Activated naive CD8-positive, alpha-beta T cell treated with anti-CD3 and anti-CD28 coated beads for 36 hours (primary cell): ENCODE data around the gene USP22. TPM values are rescaled to one million over a fixed set of nuclear protein-coding genes. Genes with fewer than 3 reads are reported as not detected.
A peak's percentile ranks its signal among the peaks of the same experiment; 100 is the strongest.

Source experiments
- DNase-seq: peaks from one replicate; pipeline ENCODE4 v3.0.0; 2021
- H3K27ac Mint-ChIP-seq: one replicate; pipeline ENCODE4 v1.8.0; 2022; ENCODE audit warnings: mild to moderate bottlenecking, moderate library complexity, mixed read lengths
- H3K27me3 Mint-ChIP-seq: one replicate; pipeline ENCODE4 v1.8.0; 2022; ENCODE audit warnings: mild to moderate bottlenecking, mixed read lengths
- H3K36me3 Mint-ChIP-seq: one replicate; pipeline ENCODE4 v1.8.0; 2021; ENCODE audit warnings: mild to moderate bottlenecking, mixed read lengths
- H3K4me1 Mint-ChIP-seq: one replicate; pipeline ENCODE4 v1.8.0; 2021; ENCODE audit warnings: mixed read lengths
- H3K4me3 Mint-ChIP-seq: one replicate; pipeline ENCODE4 v1.8.0; 2022; ENCODE audit warnings: mild to moderate bottlenecking, moderate library complexity, mixed read lengths
- H3K9me3 Mint-ChIP-seq: one replicate; pipeline ENCODE4 v1.8.0; 2022; ENCODE audit warnings: mixed read lengths
- total RNA-seq, 2 experiments: library from RNA; stranded (reverse); gene quantifications; one replicate each; pipeline ENCODE4 v1.2.3, GENCODE V29; 2021

USP22 gene
- total RNA-seq, 2 experiments from 2014 or later, result 178 to 183 TPM

DNA sequence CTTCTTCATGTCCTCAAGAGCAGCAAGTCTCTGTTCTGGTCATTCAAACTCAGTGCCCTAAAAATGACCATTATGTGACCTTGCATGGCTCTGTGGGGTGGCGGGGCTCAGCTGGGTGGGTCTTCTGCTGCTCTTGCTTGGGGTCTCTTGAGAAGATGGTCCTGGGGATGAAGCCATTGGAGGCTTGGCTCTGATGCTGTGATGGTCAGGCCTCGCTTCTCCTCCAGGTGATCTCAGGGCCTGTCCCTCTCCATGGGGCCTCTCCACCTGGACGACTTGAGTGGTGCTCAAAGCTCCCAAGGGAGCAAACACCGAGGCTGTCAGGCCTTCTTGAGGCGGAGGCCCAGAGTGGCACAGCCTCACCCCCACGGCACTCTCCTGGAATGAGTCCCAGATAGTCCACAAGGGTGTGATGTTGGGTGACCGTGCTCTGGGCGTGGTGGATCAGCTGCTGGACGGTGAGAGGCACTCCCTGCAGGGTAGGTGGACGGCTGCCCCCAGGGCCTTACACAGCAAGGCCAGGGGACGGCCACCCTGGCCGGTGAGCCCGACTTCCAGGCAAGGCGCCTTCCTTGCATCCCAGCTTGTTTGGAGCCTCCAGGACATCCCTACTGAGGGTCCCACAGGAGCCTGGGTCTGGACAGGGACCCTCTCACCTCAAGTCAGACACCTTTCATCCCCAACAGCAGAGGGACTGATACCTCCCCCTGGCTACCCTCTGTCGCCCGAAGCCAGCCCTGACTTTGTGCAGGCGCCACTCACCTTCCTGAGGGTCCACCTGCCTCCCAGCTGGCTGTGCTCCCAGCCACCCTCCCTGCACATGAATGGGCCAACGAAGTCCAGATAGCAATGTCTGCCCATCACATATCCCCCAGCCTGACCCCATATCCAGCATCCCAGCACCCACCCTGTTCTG is 48.7 kb downstream of the USP22 start:
- Mint-ChIP-seq H3K27me3 (no peaks in the 10 kb centered on the region), H3K9me3 (no peaks in the 10 kb centered on the region), H3K36me3 (peaks cover under 1% of the 10 kb centered on the region), H3K27ac (no peak overlapping the region), H3K4me1 (peaks cover 13% of the 10 kb centered on the region), H3K4me3 (no peak overlapping the region)
- DNase-seq, result no peak

DNA sequence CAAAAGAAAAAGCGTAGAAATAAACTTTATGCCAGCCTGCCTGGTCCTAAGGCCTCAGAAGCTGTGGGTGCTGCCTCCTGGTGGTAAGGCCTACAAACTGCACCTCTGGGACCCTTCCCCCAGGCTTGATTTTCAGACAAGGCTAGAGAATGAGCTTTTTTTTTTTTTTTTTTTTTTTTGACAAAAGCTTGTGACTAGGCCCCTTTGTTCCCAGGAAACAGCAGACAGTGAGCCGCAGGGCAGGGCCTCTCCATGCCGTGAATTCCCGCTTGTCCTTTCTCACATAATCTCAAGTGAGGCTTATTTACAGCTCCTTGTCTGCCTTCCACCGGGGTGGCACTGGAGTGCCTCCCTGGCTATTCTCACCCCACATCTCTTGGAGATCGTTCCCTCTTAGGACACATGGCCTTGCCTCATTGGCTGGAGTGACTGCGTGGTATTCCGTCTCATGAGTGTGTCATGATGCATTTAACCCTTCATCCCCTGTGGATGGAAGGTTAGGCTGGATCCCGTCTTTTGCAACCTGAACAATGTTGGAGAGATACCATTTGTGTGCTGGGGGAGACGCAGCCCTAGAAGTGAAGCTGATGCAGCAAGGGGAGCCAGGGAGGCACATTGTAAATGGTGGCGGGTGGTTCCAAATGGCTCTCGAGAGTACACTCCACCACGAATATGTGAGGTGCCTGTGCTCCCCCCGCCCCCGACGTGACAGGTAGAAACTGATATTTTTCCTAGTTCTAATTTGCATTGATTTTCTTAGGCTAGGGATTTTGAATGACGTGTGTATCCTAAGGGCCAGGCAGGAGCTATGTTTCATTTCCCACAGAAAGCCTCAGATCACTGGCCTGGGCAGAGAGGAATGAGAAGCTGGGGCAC is 49.6 kb downstream of the USP22 start:
- Mint-ChIP-seq H3K27ac (no peak overlapping the region), H3K27me3 (no peaks in the 10 kb centered on the region), H3K4me3 (no peak overlapping the region), H3K9me3 (no peaks in the 10 kb centered on the region), H3K4me1 (peaks cover 5% of the 10 kb centered on the region), H3K36me3 (no peaks in the 10 kb centered on the region)
- peak; percentile 58 for DNase-seq

DNA sequence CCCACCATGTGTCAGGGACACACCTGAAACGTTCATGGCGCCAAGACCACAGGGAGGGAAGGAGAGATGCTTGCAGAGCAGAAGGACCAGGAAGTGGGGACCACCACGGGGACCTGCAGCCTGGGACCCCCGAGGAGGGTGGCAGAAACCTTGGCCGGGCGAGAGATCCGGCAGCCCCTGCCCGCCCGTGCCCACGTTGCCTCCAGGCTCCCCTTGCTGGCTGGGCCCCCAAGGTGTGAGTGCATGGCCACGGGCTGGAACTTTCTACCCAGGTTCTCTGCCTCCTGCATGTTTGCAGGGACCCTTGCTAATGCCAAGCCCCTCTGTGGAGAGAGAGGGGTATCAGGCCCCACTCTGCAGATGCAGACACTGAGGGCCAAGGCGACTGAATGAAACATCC is 50.4 kb downstream of the USP22 start:
- Mint-ChIP-seq H3K4me3 (no peak overlapping the region), H3K9me3 (no peaks in the 10 kb centered on the region)

DNA sequence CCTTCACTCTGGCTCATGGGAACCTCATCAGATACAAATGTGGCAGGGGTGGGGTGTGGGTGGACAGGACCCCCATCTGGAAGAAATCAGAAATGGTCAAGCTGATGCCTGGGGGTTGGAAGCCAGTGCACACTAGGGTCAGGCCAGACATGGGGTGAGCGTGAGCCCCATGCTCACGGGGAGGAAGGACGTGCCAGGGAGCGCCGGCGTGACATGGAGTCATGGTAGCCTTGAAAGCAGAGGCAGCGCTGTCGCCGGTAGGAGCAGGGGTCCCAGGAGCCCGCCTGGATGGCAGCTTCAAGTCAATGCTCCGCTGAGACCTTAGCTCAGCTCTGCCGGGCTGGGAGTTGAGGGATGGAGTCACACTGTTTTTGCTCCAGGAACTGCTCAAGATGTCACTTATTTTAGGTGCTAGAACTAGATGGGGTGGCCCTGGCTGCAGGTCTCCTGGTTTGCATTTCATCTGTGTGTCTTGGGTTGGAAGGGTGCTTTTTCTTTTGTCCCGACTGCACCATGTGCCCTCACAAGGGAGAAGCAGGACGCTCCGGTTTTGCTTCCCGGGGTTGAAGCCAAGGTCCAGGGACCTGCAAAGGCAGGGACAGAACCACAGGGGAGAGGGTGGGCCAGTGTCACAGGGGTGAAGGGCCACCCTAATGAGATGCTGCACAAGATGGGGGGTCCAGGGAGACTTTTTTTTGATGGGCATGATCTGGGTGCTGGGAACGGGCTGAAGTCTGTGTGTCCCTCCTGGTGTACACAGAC is 51.4 kb downstream of the USP22 start:
- Mint-ChIP-seq H3K36me3 (no peaks in the 10 kb centered on the region), H3K9me3 (no peaks in the 10 kb centered on the region), H3K27me3 (no peaks in the 10 kb centered on the region), H3K4me3 (no peak overlapping the region), H3K27ac (no peak overlapping the region), H3K4me1 (peaks cover 2% of the 10 kb centered on the region)
- no peak for DNase-seq

More for the DNA sequence above, 50.4 kb downstream of the USP22 start:
- H3K27ac Mint-ChIP-seq, result no peak overlapping the region
- H3K27me3 Mint-ChIP-seq, result no peaks in the 10 kb centered on the region
- no peak for DNase-seq
- H3K4me1 Mint-ChIP-seq, result peaks cover 2% of the 10 kb centered on the region
- no peaks in the 10 kb centered on the region for H3K36me3 Mint-ChIP-seq

DNA sequence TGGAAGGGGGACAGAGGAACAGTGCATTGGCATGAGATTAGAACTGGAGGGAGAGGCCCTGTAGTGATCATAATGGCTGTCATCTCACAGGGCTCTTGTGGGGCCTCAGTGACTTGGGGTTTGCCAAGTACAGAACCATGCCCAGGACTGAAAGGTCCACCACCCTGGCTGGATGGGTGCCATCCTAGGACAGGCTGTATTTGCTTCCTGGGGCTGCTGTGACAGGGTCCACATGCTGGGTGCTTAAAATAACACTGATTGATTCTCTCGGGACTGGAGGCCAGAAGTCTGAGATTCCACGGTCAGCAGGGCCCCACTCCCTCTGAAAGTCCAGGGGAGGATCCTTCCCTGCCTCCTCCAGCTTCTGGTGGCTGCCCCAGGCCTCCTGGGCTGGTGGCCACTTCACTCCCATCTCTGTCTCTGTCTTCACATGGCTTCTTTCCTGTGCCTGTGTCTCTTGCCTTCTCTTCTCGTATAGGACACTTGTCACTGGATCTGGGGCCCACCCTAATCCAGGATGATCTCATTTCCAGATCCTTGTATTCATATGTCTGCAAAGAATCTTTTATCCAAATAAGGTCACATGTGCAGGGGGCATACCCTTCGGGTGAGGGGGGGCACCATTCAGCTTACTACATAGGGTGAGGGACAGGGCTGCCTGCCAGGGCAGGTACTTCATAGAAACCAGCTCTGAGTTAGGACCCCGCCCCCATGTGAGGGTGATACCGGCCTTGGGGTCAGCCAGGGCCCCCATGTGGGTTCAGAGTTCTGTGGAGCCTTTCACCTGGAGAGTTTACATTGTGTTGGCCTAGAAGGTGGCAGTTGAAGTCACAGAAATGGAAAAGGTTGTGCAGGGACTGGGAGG is 52.6 kb downstream of the USP22 start:
- H3K36me3 Mint-ChIP-seq, result no peaks in the 10 kb centered on the region
- no peak for DNase-seq
- H3K27me3 Mint-ChIP-seq, result no peaks in the 10 kb centered on the region
- H3K4me1 Mint-ChIP-seq, result peaks cover 2% of the 10 kb centered on the region
- no peak overlapping the region for H3K27ac Mint-ChIP-seq
- no peaks in the 10 kb centered on the region for H3K9me3 Mint-ChIP-seq
- no peak overlapping the region for H3K4me3 Mint-ChIP-seq

DNA sequence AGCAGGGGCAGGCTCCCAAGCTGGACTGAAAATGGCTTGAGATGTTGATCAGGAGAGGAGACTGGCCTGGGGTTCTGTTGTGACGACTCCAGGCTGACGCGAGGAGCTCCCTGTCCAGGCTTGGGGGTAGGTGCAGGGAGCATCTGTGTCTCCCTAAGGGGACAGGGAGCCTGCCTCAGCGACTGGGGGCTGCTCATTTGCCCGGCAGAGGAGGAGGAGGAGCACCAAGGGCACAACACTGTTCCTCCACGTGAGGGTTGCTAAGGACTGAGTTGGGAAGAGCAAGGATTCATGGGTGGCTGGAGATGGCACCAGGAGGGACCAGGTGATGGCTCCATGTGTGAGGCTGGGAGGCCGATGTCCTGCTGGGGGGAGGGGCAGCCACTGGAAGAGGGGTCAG is 53.3 kb downstream of the USP22 start:
- no peaks in the 10 kb centered on the region for H3K9me3 Mint-ChIP-seq
- no peaks in the 10 kb centered on the region for H3K27me3 Mint-ChIP-seq
- no peak overlapping the region for H3K27ac Mint-ChIP-seq

DNA sequence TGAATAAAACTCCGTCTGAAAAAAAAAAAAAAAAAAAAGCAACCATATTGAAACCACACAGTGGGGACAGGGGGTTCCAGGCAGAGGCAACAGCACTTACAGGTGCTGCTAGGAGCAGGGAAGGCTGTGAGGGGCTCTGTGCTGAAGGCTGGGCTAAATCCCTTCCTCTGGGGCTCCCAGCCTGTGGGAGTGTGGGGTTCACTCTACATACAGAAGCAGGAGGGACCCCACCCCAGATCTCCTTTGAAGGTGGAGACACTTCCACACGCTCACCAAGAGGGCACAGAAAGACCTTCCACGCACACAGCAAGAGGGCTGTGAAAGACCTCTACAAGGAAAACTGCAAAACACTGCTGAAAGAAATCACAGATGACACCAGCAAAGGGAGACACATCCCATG is 53.9 kb downstream of the USP22 start:
- DNase-seq, result no peak
- Mint-ChIP-seq H3K27ac (no peak overlapping the region), H3K36me3 (no peaks in the 10 kb centered on the region)

More for the DNA sequence above, 53.3 kb downstream of the USP22 start:
- H3K36me3 Mint-ChIP-seq, result no peaks in the 10 kb centered on the region
- no peak for DNase-seq
- H3K4me1 Mint-ChIP-seq, result peaks cover 2% of the 10 kb centered on the region
- no peak overlapping the region for H3K4me3 Mint-ChIP-seq

DNA sequence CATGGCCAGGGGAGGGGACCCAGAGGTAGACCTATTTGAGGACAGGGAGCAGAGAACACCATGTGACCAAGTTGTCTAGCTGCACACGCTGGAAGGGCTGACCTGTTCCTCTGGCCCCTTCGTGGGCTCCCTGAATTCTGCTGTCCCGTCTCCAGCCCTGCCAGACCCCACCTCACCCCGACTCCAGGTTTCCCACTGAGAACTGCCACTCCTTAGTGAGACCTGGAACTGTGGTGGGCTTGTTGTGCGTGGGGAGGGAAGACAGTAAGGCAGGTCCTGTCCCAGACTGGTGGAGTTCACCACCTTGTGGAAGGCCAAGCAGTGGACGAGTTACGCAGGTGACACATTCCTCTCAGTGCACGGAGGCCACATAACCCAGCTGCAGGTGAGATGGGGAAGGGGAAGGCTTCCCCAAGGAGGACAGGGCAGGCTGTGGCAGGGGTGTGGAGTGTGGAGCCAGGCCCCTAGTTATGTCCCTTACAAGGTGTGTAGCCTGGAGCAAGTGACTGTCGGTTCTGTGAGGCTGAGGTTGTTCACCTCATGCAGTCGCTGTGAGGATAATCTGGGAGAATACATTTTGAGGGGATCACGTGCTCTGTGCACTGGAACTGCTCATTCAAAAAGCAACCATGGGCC is 54.7 kb downstream of the USP22 start:
- no peak overlapping the region for H3K27ac Mint-ChIP-seq
- H3K4me3 Mint-ChIP-seq, result no peak overlapping the region
- no peaks in the 10 kb centered on the region for H3K27me3 Mint-ChIP-seq
- H3K4me1 Mint-ChIP-seq, result peaks cover under 1% of the 10 kb centered on the region
- no peaks in the 10 kb centered on the region for H3K36me3 Mint-ChIP-seq
- no peaks in the 10 kb centered on the region for H3K9me3 Mint-ChIP-seq
- DNase-seq, result no peak

More for the DNA sequence above, 53.9 kb downstream of the USP22 start:
- peaks cover 2% of the 10 kb centered on the region for H3K4me1 Mint-ChIP-seq
- H3K4me3 Mint-ChIP-seq, result no peak overlapping the region
- no peaks in the 10 kb centered on the region for H3K27me3 Mint-ChIP-seq
- no peaks in the 10 kb centered on the region for H3K9me3 Mint-ChIP-seq

DNA sequence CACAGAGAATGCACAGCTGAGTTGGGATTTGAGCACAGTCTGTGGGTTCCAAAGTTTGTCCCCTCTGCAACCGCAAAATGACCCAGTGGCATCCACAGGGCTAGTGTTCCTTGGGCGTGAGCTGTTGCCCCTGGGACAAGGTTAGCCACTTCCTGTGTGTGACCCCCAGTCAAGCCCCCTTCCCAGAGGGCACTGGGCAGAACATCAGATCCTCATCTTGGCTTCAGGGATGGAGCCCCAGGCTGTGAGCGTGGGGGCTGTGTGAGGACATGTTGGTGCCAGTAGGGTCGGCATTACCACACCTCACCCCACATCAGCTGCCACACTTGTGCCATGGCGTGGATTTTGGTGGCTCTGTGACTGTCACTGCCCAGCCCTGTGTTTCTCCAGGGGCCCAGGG is 55.3 kb downstream of the USP22 start:
- Mint-ChIP-seq H3K4me3 (no peak overlapping the region), H3K9me3 (no peaks in the 10 kb centered on the region), H3K27me3 (no peaks in the 10 kb centered on the region), H3K27ac (no peak overlapping the region), H3K36me3 (no peaks in the 10 kb centered on the region), H3K4me1 (no peaks in the 10 kb centered on the region)
- DNase-seq, result no peak

DNA sequence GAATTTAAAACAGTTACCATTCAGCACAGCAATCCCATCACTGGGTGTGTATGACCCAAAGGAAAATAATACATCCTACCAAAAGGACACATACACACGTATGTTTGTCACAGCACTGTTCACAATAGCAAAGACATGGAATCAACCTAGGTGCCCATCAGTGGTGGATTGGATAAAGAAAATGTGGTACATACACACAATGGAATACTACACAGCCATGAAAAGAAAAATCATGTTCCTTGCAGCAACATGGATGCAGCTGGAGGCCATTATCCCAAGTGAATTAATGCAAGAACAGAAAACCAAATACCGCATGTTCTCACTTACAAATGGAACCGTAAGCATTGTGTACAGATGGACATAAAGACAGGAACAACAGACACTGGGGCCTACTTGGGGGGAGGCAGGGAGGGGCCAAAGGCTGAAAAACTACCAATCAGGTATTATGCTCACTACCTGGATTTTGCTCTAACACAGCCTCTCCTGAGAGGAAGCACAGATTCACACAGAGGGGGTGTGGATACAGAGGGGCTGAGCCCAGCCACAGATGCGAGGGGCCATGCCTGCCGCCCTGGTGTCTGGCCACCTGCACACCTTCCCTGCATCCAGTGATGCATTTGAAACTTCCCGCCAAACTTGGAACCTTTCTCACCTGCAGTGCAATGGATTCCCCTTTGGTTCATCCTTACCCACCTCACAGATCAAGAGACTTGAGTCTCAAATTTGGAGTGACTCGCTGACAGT is 55.9 kb downstream of the USP22 start:
- DNase-seq, result no peak
- H3K27ac Mint-ChIP-seq, result no peak overlapping the region
- no peak overlapping the region for H3K4me3 Mint-ChIP-seq
- no peaks in the 10 kb centered on the region for H3K27me3 Mint-ChIP-seq
- no peaks in the 10 kb centered on the region for H3K4me1 Mint-ChIP-seq
- H3K36me3 Mint-ChIP-seq, result no peaks in the 10 kb centered on the region
- no peaks in the 10 kb centered on the region for H3K9me3 Mint-ChIP-seq

DNA sequence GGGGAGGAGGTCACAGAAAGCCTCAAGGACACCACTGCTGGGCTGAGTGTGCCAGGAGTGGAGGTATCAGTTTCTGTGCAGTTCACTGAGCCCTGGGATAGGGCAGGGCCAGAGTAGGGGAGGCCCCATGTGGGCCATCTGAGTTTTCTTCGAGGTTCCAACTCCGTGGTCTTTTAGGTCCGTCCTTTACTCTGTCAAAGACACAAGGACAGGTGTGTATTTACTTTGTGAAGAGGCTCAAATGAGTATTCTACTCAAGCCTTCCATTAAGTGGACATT is 59.5 kb downstream of the USP22 start:
- Mint-ChIP-seq H3K27me3 (peaks cover 20% of the 10 kb centered on the region), H3K4me3 (no peak overlapping the region), H3K4me1 (no peaks in the 10 kb centered on the region), H3K9me3 (no peaks in the 10 kb centered on the region), H3K36me3 (no peaks in the 10 kb centered on the region), H3K27ac (no peak overlapping the region)
- DNase-seq, result no peak

DNA sequence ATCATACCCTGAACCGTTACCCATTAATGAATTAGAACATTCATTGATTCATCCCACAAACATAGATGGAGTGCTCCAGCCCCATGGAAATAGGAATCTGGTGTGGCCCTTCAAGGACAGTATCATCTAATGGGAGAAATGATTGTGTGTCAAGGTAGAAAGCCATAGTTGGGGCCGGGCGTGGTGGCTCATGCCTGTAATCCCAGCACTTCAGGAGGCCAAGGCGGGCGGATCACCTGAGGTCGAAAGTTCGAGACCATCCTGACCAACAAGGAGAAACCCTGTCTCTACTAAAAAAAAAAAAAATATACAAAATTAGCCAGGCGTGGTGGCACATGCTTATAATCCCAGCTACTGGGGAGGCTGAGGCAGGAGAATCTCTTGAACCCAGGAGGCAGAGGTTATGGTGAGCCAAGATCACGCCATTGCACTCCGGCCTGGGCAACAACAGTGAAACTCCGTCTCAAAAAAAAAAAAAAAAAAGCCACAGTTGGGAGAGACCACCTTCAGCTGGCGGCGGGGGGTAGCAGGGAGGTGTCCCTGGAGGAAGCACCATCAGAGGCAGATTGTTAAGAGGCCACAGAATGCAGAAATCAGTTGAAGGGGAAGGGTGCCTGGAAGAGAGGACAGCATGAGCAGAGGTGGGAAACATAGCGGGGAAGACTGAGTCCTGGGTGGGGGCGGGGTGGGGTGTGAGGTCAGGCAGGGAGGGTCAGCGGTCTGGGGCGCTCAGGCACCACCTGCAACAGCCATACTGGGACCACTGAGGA is 60.0 kb downstream of the USP22 start:
- no peak overlapping the region for H3K4me3 Mint-ChIP-seq
- no peaks in the 10 kb centered on the region for H3K36me3 Mint-ChIP-seq
- no peak overlapping the region for H3K27ac Mint-ChIP-seq
- H3K4me1 Mint-ChIP-seq, result no peaks in the 10 kb centered on the region
- H3K27me3 Mint-ChIP-seq, result peaks cover 20% of the 10 kb centered on the region
- no peak for DNase-seq
- no peaks in the 10 kb centered on the region for H3K9me3 Mint-ChIP-seq
